A549 (cell line): Measurements from ENCODE around the gene SCYL3. TPM values are rescaled to one million over a fixed set of nuclear protein-coding genes. Genes with fewer than 3 reads are reported as not detected.

Source experiments
- ATAC-seq, 2 experiments: fragments of 200-7000 bp in 1 of 2; fragments of >200 bp in 1 of 2; cut with Nextera tagmentation in 1 of 2; cut with Tn5 transposase in 1 of 2; 3 replicates each; pipeline versions ENCODE4 v1.8.0 to v1.9.1; 2018 to 2020; ENCODE audit warnings: mild to moderate bottlenecking in 1 of 2, moderate library complexity in 1 of 2
- CTCF ChIA-PET: fragments of 300-600 bp; sonication (Branson Sonifier 250); formaldehyde crosslinking; extraction: SDS; loops from one replicate; lab custom pipeline; 2021; ENCODE audit warnings: antibody characterized with exemption, inconsistent platforms; lab: Yijun Ruan, JAX
- POLR2A ChIA-PET: fragments of 350-600 bp; formaldehyde crosslinking; extraction: SDS; loops from one replicate; lab custom pipeline; 2021; ENCODE audit warnings: antibody characterized with exemption, inconsistent platforms; lab: Yijun Ruan, JAX
- DNase-seq, 2 experiments: peaks; one replicate each; pipeline versions ENCODE4 v3.0.0 to v3.0.0-alpha.2; 2011 to 2016; ENCODE audit warnings: low read depth in 1 of 2, low spot score in 1 of 2
- FAIRE-seq: peaks from 2 replicates; lab custom pipeline; 2011; peaks lifted over from hg19 to GRCh38; lab: Jason Lieb, UNC
- H3K27ac ChIP-seq, 2 experiments: fragments of >200 bp; sonication (Bioruptor Twin); formaldehyde crosslinking; 3 replicates each; pipeline ENCODE4 v1.5.1; 2016 to 2017
- H3K4me1 ChIP-seq: fragments of >200 bp; sonication (Bioruptor Twin); formaldehyde crosslinking; 3 replicates; pipeline ENCODE4 v1.6.1; 2016
- H3K4me2 ChIP-seq: fragments of >200 bp; sonication (Bioruptor Twin); formaldehyde crosslinking; 3 replicates; pipeline ENCODE4 v1.6.1; 2016
- H3K4me3 ChIP-seq: fragments of >200 bp; sonication (Bioruptor Twin); formaldehyde crosslinking; 3 replicates; pipeline ENCODE4 v1.5.1; 2016
- H3K9me3 ChIP-seq: fragments of >200 bp; sonication (Bioruptor Twin); formaldehyde crosslinking; 3 replicates; pipeline ENCODE4 v1.6.1; 2016
- ATOH8 ChIP-seq: fragments of 250-450 bp; sonication (Bioruptor Pico); IDR thresholded peaks from 2 replicates; pipeline ENCODE4 v1.5.0; 2020; ENCODE audit warnings: low read depth, mild to moderate bottlenecking, moderate library complexity
- CBX8 ChIP-seq: fragments of 200-600 bp; sonication (generic); IDR thresholded peaks from 2 replicates; pipeline ENCODE4 v1.6.1; 2016
- CHD2 ChIP-seq: fragments of 150-350 bp; IDR thresholded peaks from 2 replicates; pipeline ENCODE4 v1.6.1; 2014; ENCODE audit warnings: low read length; ENCODE audit not compliant: partially characterized antibody
- CHD4 ChIP-seq: fragments of 200-600 bp; sonication (generic); IDR thresholded peaks from 2 replicates; pipeline ENCODE4 v1.6.1; 2016; ENCODE audit warnings: antibody characterized with exemption, mild to moderate bottlenecking, borderline replicate concordance
- E2F6 ChIP-seq: IDR thresholded peaks from 2 replicates; pipeline ENCODE4 v1.6.1; 2012; ENCODE audit warnings: low read depth, borderline replicate concordance
- EHF ChIP-seq: fragments of 250-450 bp; sonication (Bioruptor Pico); IDR thresholded peaks from 2 replicates; pipeline ENCODE4 v1.5.0; 2020; ENCODE audit warnings: mild to moderate bottlenecking
- EHMT2 ChIP-seq: fragments of 200-600 bp; sonication (generic); IDR thresholded peaks from 2 replicates; pipeline ENCODE4 v1.6.1; 2016; ENCODE audit warnings: antibody characterized with exemption, low read depth, mild to moderate bottlenecking, moderate library complexity
- FOSB ChIP-seq: fragments of 250-450 bp; sonication (Bioruptor Pico); IDR thresholded peaks from 2 replicates; pipeline ENCODE4 v1.5.0; 2020; ENCODE audit warnings: mild to moderate bottlenecking, moderate library complexity
- FOSL2 ChIP-seq, 2 experiments: fragments of 450-650 bp in 1 of 2; fragments of >200 bp in 1 of 2; sonication (Bioruptor Twin) in 1 of 2; formaldehyde crosslinking; IDR thresholded peaks; 2 replicates each; pipeline versions ENCODE4 v1.5.0 to v1.6.1; 2016 to 2020; ENCODE audit warnings: mild to moderate bottlenecking in 1 of 2, moderate library complexity in 1 of 2
- HEYL ChIP-seq: fragments of 250-450 bp; sonication (Bioruptor Pico); IDR thresholded peaks from 2 replicates; pipeline ENCODE4 v1.8.0; 2021; ENCODE audit warnings: mild to moderate bottlenecking, moderate library complexity
- HOXB13 ChIP-seq: fragments of 250-450 bp; sonication (Bioruptor Pico); IDR thresholded peaks from 2 replicates; pipeline ENCODE4 v1.5.0; 2020; ENCODE audit warnings: low read depth, mild to moderate bottlenecking, moderate library complexity
- JUN ChIP-seq, 2 experiments: fragments of >200 bp; sonication (Bioruptor Twin); formaldehyde crosslinking; IDR thresholded peaks; 2 replicates in 1 of 2; 3 replicates in 1 of 2; pipeline ENCODE4 v1.6.1; 2016 to 2017
- KDM1A ChIP-seq: fragments of 200-600 bp; sonication (generic); IDR thresholded peaks from 2 replicates; pipeline ENCODE4 v1.6.1; 2016; ENCODE audit warnings: low read depth, mild to moderate bottlenecking
- KDM5A ChIP-seq: fragments of 200-600 bp; sonication (generic); IDR thresholded peaks from 2 replicates; pipeline ENCODE4 v1.6.1; 2016; ENCODE audit warnings: antibody characterized with exemption, mild to moderate bottlenecking
- MAFK ChIP-seq: fragments of 450-650 bp; IDR thresholded peaks from 2 replicates; pipeline ENCODE4 v1.6.1; 2014; ENCODE audit not compliant: partially characterized antibody
- MYC ChIP-seq: IDR thresholded peaks from 2 replicates; pipeline ENCODE4 v1.6.1; 2012; ENCODE audit warnings: mild to moderate bottlenecking, inconsistent platforms, low read length, improper control_type of control experiment, borderline replicate concordance
- NFE2L2 ChIP-seq: fragments of 150-350 bp; conservative IDR thresholded peaks from 2 replicates; pipeline ENCODE4 v1.6.1; 2014; ENCODE audit warnings: low read length
- NPAS2 ChIP-seq: fragments of 250-450 bp; sonication (Bioruptor Pico); IDR thresholded peaks from 2 replicates; pipeline ENCODE4 v1.8.0; 2022; ENCODE audit warnings: mild to moderate bottlenecking, moderate library complexity, borderline replicate concordance
- NR3C1 ChIP-seq: fragments of >200 bp; sonication (Bioruptor Twin); formaldehyde crosslinking; IDR thresholded peaks from 3 replicates; pipeline ENCODE4 v1.6.1; 2017
- POLR2A ChIP-seq: IDR thresholded peaks from 2 replicates; pipeline ENCODE4 v1.6.1; 2012; ENCODE audit warnings: mild to moderate bottlenecking, low read length
- REST ChIP-seq: fragments of 200-600 bp; sonication (generic); IDR thresholded peaks from 2 replicates; pipeline ENCODE4 v1.6.1; 2016; ENCODE audit warnings: antibody characterized with exemption, mild to moderate bottlenecking, moderate library complexity
- RNF2 ChIP-seq: fragments of 200-600 bp; sonication (generic); IDR thresholded peaks from 2 replicates; pipeline ENCODE4 v1.6.1; 2016; ENCODE audit warnings: low read depth, mild to moderate bottlenecking, antibody characterized with exemption, moderate library complexity, borderline replicate concordance
- SMC3 ChIP-seq: fragments of >200 bp; sonication (Bioruptor Twin); formaldehyde crosslinking; IDR thresholded peaks from 3 replicates; pipeline ENCODE4 v1.6.1; 2018; ENCODE audit warnings: inconsistent platforms
- ZC3H11A ChIP-seq: fragments of 450-650 bp; IDR thresholded peaks from 2 replicates; pipeline ENCODE4 v1.6.1; 2014; ENCODE audit warnings: antibody characterized with exemption, mild to moderate bottlenecking
- ZNF302 ChIP-seq: fragments of 250-450 bp; sonication (Bioruptor Pico); IDR thresholded peaks from 2 replicates; pipeline ENCODE4 v1.9.0; 2021; ENCODE audit warnings: inconsistent platforms, mild to moderate bottlenecking, moderate library complexity
- ZSCAN20 ChIP-seq: fragments of 250-450 bp; sonication (Bioruptor Pico); IDR thresholded peaks from 2 replicates; pipeline ENCODE4 v1.8.0; 2022; ENCODE audit warnings: mild to moderate bottlenecking, moderate library complexity
- WGBS: methylation state at CpG from one replicate; pipeline ENCODE4 v1.1.6; 2017; ENCODE audit errors: missing lambda C conversion rate; 5-methylcytosine and 5-hydroxymethylcytosine counted together
- polyA plus RNA-seq, 4 experiments: library from polyadenylated mRNA; depleted of rRNA in 3 of 4; stranded (reverse); fragments of >200 nt; fragmentation: RNase III in 1 of 4; extraction: RNeasy Plus Mini Kit Qiagen cat#74134 plus additional on column Dnase treatment in 1 of 4; gene quantifications; 2 replicates in 3 of 4; 3 replicates in 1 of 4; pipeline ENCODE4 v1.2.3, GENCODE V29; 2011 to 2017
- TF ChIP-seq, protein P1 (sequence below): fragments of 450-650 bp; IDR thresholded peaks from 2 replicates; pipeline ENCODE4 v1.6.1; 2014; ENCODE audit warnings: antibody characterized with exemption

The SCYL3 gene
- polyA plus RNA-seq, 2 of the 4 experiments (the other 2 are of a cell fraction), result 3.2 to 7.3 TPM

- TF ChIP-seq ATOH8 (CRISPR knock-in tag) (no peak), EHMT2 (no peak), JUN (IDR thresholded peaks at IDR 0.05) (no peak), SMC3 (no peak), CBX8 (no peak), RNF2 (no peak), NPAS2 (CRISPR knock-in tag) (no peak), HEYL (no peak)
- TF ChIP-seq, all 56 proteins: peak for 0
These were observed 44.2 kb downstream of the SCYL3 start (continued) for GRCh38 chr1:169849346-169850022.

DNA sequence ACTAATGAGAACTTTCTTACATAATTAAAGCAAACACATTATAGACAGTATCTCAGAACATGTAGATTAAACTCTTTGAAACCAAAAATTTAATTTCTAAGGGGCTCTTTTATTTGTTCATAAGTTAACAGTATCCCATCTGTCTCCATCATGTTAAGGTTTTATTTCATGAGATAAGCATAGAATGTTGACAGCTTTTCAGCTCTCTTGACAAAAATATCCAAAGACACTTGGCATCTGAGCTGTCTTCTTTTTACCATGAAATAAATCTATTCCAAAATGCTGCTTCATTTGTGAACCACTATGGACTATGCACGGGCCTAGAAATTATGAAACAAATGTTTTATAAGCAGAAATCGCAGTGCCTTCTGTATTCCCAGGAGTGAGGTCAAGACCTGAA lies 45.2 kb downstream of the SCYL3 start:
- no peaks in the 10 kb centered on the region for H3K4me1 ChIP-seq
- no peak overlapping the region for H3K27ac ChIP-seq
- 93% methylated on average over 2 of the region's 2 CpGs for WGBS
- H3K9me3 ChIP-seq, result no peaks in the 10 kb centered on the region
- CTCF ChIA-PET, result no interaction called here
- FAIRE-seq (no peak), DNase-seq (no peak), ATAC-seq (no peak)
- POLR2A ChIA-PET, result no interaction called here
- no peak overlapping the region for H3K4me3 ChIP-seq
- TF ChIP-seq EHMT2 (no peak), MYC (no peak), NPAS2 (CRISPR knock-in tag) (no peak), KDM1A (no peak), CHD2 (no peak), ATOH8 (CRISPR knock-in tag) (no peak), REST (no peak), MAFK (no peak), NR3C1 (no peak), ZC3H11A (no peak)
- no peak overlapping the region for H3K4me2 ChIP-seq

- 93% methylated on average over 1 of the region's 1 CpG for WGBS
- H3K4me2 ChIP-seq, result no peak overlapping the region
- no peaks in the 10 kb centered on the region for H3K4me1 ChIP-seq
- H3K4me3 ChIP-seq, result no peak overlapping the region
- DNase-seq (no peak), FAIRE-seq (peak; percentile 56), ATAC-seq (no peak)
- H3K27ac ChIP-seq, result no peak overlapping the region
- no peaks in the 10 kb centered on the region for H3K9me3 ChIP-seq
- POLR2A ChIA-PET, result no interaction called here
- CTCF ChIA-PET, result interaction anchor here (1.4 kb wide), 2 partner anchors 8 to 36 kb away, joined by 3 read pairs; no protein-coding TSS in a partner anchor
- no peak for TF ChIP-seq NR3C1
- no peak for TF ChIP-seq ZSCAN20 (CRISPR knock-in tag)
- TF ChIP-seq NFE2L2, result no peak
- TF ChIP-seq CHD2, result no peak
- no peak for TF ChIP-seq EHF (CRISPR knock-in tag)
- TF ChIP-seq POLR2A, result no peak
- TF ChIP-seq KDM5A, result no peak
- TF ChIP-seq JUN (IDR thresholded peaks at IDR 0.05), result no peak
- no peak for TF ChIP-seq CHD4
- no peak for TF ChIP-seq E2F6
- no peak for TF ChIP-seq ZNF302 (CRISPR knock-in tag)
- TF ChIP-seq FOSL2 (IDR thresholded peaks at IDR 0.05), result no peak
- TF ChIP-seq FOSL2 (CRISPR knock-in tag; IDR thresholded peaks at IDR 0.05), result no peak
- no peak for TF ChIP-seq FOSB (CRISPR knock-in tag)
- TF ChIP-seq, protein P1, sequence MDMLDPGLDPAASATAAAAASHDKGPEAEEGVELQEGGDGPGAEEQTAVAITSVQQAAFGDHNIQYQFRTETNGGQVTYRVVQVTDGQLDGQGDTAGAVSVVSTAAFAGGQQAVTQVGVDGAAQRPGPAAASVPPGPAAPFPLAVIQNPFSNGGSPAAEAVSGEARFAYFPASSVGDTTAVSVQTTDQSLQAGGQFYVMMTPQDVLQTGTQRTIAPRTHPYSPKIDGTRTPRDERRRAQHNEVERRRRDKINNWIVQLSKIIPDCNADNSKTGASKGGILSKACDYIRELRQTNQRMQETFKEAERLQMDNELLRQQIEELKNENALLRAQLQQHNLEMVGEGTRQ, result no peak
- no peak for TF ChIP-seq HEYL
- TF ChIP-seq NPAS2 (CRISPR knock-in tag), result no peak
- TF ChIP-seq HOXB13 (CRISPR knock-in tag), result no peak
These were observed 48.6 kb downstream of the SCYL3 start for GRCh38 chr1:169844941-169845608.
